NOMO-1 (cell line): ENCODE data around the gene NINJ2.
"Not testable (repeated sequence)": the region's sequence is repeated elsewhere in the genome, so short reads cannot be mapped to it uniquely, and the experiment has no call there.

Experiments
- DNase-seq, 2 experiments: peaks; one replicate each; lab custom pipeline; 2025; ENCODE audit not compliant: unreplicated experiment in 2 of 2; lab: John Stamatoyannopoulos, UW

NINJ2 gene

DNA sequence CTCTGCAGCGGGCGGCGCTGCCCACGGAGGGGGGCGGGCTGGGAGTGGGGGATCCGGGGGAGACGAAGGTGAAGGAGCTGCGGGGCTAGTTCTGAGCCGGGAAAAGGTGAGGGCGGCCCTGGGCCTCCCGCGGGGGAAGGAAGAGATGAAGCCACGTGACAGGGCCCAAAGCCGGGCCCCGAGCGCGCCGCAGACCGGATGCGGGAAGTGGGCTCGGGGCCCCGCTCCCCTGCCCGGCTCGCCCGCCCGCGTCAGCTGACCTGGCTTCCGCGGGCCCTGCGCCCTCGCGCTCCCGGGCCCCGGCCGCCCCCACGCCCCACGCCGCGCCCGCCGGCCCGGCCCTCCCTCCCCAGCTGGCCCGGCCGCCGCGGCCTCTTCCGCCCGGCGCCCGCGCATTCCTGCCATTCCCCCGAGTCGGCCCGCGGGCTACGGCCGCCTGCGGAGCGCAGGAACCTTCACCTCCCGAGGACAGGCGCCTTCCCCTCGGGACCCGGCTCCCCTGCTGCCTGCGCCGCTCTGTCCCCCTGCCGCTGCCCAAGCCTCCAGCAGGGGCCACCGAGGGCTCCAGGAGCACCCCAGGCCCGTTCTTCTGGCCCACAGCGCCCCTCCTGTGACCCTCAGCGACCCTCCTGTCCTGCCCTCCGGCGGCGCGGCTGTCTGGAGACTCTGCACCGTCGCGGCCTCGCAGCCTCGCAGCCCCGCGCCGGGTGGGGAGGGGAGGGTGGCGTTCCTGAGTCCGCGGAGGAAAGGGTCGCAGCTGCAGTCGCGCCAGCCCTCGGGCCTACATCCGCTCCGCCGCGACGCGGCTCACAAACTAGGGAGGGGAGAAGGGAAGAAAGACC lies 20.4 kb downstream of the NINJ2 start:
- DNase-seq: peak; percentile 84 to 93

GRCh38 chr12:641321-641720 lies 21.9 kb downstream of the NINJ2 start:
- DNase-seq: not testable (repeated sequence)

- no peak for DNase-seq
These were observed 22.5 kb downstream of the NINJ2 start for GRCh38 chr12:640773-641172.

DNA sequence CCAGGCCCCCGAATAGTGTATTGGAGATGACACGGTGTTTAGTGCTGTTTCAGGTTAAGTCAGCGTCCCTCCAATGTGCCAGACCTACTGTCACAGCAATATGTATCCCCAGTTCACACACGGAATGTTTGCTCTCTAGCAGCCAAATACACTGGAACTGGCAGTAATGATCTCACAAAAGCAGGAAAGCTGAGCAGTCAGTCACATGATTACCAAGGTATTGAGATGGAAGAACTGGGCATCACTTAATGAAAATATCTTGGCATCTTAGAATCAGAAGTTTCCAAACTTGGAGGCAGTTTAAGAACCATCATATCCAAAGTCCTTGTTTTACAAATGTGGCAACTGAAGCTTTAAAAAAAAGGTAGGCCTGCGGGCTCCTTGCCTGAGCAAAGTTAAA lies 23.3 kb downstream of the NINJ2 start:
- DNase-seq: no peak

DNA sequence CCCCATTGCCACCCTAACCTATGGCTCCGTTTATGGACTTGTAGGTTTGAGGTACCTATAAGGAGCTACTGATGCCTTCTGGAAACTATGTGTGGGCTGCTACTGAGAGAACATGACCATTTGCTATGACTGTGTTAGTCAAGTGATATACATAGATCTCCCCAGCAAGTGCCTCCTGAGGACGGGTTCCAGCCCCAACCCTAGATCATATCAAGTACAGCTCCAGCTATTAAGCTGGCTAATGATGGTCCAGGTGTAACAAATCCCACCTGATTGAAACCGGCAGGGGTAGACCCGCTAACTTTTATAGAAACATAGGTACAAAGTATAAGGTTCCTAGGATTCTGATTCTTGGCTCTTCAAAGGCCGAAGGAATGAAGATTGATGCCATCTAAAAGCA lies 23.7 kb downstream of the NINJ2 start:
- no peak for DNase-seq

DNA sequence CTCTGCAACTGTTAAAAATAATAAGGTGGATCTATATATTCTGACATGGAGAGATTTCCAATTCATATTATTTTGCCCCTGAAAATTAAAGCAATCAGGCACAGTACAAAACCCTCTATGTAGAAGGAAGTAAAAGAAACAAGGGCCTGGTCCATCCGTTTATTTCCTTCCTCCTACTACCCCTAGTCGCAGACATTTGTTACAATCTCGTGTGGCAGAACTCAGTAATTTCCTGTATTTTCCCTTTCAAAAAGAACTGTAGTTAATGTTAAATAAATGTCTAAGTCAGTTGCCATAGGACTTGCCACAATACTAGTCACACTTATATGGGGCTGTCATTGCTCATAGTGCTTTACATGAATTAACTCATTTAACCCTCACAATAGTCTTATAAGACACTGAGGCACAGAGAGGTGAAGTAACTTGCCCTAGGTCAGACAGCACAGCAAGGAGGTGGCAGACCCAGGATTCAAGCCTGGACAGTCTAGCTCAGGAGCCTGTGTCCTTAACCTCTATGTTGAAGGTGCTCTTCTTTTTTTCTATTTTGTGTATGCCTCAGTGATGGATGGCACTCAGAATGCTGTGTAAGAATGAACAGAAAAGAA lies 24.2 kb downstream of the NINJ2 start:
- DNase-seq: peak; percentile 53 to 63

DNA sequence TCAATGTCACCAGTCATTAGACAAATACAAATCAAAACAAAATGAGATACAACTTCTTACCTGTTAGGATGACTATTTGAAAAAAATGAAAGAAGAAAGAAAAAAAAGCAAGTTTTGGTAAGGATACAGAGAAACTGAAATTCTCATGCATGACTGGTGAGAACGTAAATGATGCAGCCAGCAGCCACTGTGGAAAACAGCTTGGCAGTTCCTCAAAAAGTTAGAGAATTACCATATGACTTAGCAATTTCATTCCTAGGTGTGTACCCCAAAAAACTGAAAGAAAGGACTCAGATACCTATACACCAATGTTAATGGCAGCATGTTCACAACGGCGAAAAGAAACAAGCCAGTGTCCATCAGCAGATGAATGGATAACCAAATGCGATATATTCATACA lies 26.6 kb downstream of the NINJ2 start:
- peak in 1 of 2 experiments; percentile 42 for DNase-seq

DNA sequence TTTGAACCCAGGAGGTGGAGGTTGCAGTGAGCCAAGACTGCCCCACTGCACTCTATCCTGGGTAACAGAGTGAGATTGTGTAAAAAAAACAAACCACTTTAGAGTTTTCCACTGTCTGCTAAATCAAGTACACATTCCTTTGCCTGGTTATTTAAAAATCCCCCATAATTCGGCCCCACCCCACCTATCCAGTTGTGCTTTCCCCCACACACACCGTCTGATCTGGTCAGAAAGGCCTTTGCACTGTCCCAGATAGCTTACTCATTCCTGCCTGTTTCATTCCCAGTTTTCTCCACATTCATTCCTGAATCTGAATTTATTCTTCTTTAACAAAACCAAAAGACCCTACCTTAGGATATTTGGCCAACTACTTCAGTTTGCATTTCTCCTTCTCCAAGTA lies 29.5 kb downstream of the NINJ2 start:
- DNase-seq: no peak

- DNase-seq: no peak
These were observed 31.0 kb downstream of the NINJ2 start for GRCh38 chr12:632102-632696.

DNA sequence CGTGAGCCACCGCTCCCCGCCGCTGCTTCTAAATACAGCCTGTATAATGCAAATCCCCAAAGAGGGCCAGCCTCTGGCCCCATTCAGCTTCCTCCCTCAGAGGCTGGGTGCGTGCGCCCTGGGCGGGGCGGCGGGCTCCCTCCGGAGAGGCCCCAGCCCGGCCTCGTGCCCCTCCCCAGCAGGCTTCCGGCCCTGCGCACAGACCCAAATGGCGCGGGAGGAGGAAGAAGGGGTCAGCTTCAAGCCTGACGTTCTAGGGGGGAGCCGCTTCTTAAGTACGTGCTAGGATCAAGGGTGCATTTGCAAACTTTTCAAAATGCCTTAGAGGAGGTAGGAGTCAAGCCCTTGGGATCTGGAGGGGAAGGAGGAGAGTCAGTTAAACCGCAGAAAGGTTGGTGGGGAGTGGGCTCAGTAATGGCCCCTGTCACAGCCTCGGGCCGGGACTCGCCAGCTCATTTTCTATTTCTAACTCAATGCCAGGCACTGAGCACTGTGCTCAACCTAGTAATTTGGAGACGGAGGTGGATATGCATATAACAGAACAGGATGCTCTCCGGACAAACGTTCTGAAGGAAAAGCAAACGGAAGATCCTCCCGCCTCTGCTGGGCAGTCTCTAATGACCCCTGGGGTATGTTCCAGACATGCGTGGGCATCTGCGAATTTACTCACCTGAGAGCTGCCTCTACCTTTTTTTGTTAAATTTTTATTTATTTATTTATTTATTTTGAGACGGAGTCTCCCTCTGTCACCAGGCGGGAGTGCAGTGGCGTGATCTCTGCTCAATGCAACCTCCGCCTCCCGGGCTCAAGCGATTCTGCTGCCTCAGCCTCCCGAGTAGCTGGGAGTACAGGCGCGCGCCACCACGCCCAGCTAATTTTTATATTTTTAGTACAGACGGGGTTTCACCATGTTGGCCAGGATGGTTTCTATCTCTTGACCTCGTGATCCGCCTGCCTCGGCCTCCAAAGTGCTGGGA lies 32.3 kb downstream of the NINJ2 start:
- DNase-seq: peak; percentile 85 to 92

DNA sequence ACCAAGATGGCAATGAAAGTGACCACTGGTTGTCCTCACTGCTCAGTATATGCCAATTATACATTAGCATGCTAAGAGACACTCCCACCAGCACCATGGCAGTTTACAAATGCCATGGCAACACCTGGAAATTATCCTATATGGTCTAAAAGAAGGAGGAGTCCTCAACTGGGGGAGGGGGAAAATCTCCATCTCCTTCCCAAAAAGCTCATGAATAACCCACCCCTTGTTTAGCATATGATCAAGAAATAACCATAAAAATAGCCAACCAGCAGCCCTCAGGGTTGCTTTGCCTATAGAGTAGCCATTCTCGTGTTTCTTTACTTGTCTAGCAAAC lies 34.5 kb downstream of the NINJ2 start:
- not testable (repeated sequence) for DNase-seq

DNA sequence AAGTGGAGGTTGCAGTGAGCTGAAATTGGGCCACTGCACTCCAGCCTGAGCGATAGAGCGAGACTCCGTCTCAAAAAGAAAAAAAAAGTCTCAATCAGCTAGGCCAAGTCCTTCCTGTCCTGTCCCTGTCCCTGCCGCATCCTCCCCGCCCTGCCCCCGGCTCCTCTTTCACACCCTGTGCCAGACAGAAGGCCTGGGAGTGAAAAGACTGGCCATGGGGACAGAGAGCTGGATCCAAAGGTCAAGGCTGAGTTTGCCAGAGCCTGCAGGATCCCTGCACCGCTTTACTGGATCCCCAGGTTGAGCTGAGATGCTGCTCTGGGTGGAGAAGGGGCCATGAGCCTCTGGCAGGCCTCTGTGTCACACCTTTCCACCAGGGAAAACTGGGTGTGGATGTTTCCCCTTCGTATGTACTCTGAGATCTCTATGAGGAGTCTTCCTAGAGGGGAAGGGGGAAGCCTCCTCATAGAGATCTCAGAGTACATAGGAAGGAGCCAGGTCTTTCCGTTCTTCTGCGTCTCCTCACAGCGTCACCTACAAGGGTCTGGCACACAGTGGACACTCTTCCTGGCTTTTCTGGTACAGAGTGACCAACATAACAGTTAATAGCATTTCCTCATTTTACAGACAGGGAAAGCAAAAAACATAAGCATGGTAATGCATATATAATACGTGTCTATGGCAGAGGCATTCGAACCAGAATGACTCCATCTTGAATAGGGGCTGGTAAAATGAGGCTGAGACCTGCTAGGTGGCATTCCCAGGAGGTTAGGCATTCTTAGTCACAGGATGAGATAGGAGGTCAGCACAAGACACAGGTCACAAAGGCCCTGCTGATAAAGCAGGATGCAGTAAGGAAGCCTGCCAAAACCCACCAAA lies 35.1 kb downstream of the NINJ2 start:
- no peak for DNase-seq

DNA sequence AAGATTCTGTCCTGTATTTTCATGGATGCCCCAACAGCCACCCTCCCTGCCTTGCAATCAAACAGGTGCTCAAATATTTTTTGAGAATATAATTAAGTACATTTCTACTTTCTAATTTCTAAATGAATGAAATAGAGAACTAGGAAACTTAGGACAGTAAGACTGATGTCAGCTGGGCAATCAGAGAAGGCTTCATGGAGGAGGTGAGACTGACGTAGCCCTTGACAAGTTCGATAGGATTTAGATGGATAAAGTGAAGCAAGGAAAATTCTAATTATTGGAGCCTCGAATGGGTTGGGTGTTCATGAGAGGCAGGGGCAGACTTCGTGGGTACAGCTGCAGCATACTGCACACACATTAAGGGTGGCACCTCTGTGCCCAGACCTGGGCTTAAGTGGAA lies 36.0 kb downstream of the NINJ2 start:
- no peak for DNase-seq

DNA sequence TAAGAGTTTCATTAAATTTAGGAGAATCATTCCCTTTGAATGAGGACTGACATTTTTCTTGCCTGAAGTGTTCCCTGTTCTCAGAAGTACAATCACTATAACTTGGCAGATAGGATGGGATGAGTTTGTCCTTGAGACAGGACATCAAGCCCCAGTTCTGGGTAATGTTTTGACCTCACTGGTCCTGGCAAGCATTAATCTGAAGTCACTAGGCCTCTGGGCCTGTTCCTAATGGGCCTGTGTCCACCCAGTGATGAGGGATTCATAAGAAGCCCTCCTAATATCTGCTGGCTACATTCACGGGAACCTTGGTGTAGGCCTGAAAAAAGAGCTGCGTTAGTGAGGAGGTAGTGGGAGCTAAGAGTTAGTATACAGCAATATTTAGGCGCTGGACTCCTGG lies 37.2 kb downstream of the NINJ2 start:
- no peak for DNase-seq

- DNase-seq: no peak
These were observed 39.3 kb downstream of the NINJ2 start for GRCh38 chr12:623865-624372.

GRCh38 chr12:623172-623864 lies 39.9 kb downstream of the NINJ2 start:
- DNase-seq: no peak

DNA sequence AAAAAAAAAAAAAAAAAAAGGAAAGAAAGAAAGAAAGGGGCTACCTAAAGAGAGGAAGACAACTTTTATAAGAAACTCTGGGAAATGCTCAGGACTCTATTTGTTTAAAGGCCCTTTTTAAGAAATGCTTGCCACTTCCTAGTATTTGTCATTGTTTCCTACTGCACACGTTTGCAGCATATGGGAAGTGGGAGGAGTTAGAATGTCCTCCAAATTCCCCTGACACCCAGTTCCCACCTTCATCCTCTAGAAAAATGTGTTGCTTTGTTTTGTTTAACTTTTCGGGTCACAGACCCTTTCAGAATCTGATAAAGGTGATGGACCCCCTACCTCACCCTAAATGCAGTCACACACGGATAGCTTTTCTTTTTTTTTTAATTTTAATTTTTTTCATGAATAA lies 40.8 kb downstream of the NINJ2 start:
- DNase-seq: peak; percentile 16 to 42

DNA sequence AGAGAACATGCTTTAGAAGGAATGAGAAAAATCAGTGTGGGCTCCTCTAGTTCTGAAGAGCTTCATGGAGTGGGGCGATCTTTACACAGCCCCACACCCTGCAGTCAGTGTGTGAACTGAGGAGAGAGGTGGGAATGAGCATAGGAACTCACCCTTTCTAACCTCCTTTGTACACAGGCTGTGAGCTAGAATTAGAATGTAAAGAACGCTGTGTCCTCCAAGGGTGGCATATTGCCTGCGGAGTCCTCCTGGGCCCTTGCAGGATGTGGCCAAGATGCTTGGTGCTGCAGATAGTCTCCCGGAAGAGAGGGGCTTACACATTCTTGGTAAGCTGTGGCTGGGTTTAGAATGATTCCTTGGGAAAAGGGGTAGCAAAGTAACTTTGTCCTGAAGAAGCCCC lies 43.9 kb downstream of the NINJ2 start:
- DNase-seq: no peak

DNA sequence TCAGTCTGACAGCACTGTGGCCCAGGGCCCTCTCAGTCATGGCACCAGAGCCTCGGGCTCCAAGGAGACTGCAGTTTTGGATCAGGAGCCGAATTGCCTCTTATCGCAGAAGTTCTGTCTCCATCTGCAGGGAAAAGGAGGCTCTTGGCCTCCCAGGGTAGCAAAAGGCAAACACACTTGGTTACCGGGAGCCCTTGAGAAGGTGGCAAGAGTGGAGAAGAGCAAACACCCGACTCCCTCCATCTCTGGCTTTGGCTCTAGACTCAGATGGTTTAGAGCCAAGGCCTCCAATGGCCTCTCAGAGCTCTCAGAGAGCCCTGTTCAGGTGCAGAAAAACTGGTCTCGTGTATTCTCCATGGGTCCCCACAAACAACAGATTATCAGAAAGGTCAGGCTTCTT lies 44.6 kb downstream of the NINJ2 start:
- no peak for DNase-seq
